Endothelial cell (in vitro differentiated cells): Measurements from ENCODE around the gene ADRA2B. TPM values are rescaled to one million over a fixed set of nuclear protein-coding genes. Genes with fewer than 3 reads are reported as not detected.

Experiments used
- DNase-seq: peaks from one replicate; pipeline ENCODE4 v3.0.0; 2021; ENCODE audit warnings: low spot score
- H3K27ac Mint-ChIP-seq: one replicate; pipeline ENCODE4 v1.8.0; 2021; ENCODE audit warnings: mixed read lengths, inconsistent platforms; ENCODE audit not compliant: unreplicated experiment
- H3K27me3 Mint-ChIP-seq: one replicate; pipeline ENCODE4 v1.8.0; 2021; ENCODE audit warnings: mild to moderate bottlenecking, moderate library complexity, mixed read lengths, inconsistent platforms; ENCODE audit not compliant: unreplicated experiment
- H3K36me3 Mint-ChIP-seq: one replicate; pipeline ENCODE4 v1.8.0; 2021; ENCODE audit warnings: mild to moderate bottlenecking, low read depth, mixed read lengths, inconsistent platforms; ENCODE audit not compliant: unreplicated experiment
- H3K4me1 Mint-ChIP-seq: one replicate; pipeline ENCODE4 v1.8.0; 2021; ENCODE audit warnings: mild to moderate bottlenecking, mixed read lengths, inconsistent platforms; ENCODE audit not compliant: unreplicated experiment
- H3K4me3 Mint-ChIP-seq: one replicate; pipeline ENCODE4 v1.8.0; 2021; ENCODE audit warnings: mild to moderate bottlenecking, mixed read lengths, inconsistent platforms; ENCODE audit not compliant: unreplicated experiment
- H3K9me3 Mint-ChIP-seq: one replicate; pipeline ENCODE4 v1.8.0; 2021; ENCODE audit warnings: mixed read lengths, inconsistent platforms; ENCODE audit not compliant: unreplicated experiment
- total RNA-seq: library from RNA; stranded (reverse); fragmentation: NEBNext Ultra II Directional; extraction: Animal tissue kit (Norgen Biotek cat#: 25700); gene quantifications from one replicate; pipeline ENCODE4 v1.2.1, GENCODE V29; 2021; ENCODE audit not compliant: unreplicated experiment
- TF ChIP-seq, protein P1 (sequence below): fragments of 200-600 bp; sonication (generic); IDR thresholded peaks from one replicate; pipeline ENCODE4 v1.5.0; 2021; ENCODE audit warnings: antibody characterized with exemption; ENCODE audit not compliant: unreplicated experiment

Gene ADRA2B
- total RNA-seq, 1 donor from 2014 or later = 0.46 TPM

- H3K27me3 Mint-ChIP-seq = peaks cover 6% of the 10 kb centered on the region
- H3K4me3 Mint-ChIP-seq = no peak overlapping the region
- no peak overlapping the region for H3K27ac Mint-ChIP-seq
- peaks cover 6% of the 10 kb centered on the region for H3K4me1 Mint-ChIP-seq
- H3K9me3 Mint-ChIP-seq = no peaks in the 10 kb centered on the region
- DNase-seq = no peak
- H3K36me3 Mint-ChIP-seq = no peaks in the 10 kb centered on the region
- TF ChIP-seq, protein P1, sequence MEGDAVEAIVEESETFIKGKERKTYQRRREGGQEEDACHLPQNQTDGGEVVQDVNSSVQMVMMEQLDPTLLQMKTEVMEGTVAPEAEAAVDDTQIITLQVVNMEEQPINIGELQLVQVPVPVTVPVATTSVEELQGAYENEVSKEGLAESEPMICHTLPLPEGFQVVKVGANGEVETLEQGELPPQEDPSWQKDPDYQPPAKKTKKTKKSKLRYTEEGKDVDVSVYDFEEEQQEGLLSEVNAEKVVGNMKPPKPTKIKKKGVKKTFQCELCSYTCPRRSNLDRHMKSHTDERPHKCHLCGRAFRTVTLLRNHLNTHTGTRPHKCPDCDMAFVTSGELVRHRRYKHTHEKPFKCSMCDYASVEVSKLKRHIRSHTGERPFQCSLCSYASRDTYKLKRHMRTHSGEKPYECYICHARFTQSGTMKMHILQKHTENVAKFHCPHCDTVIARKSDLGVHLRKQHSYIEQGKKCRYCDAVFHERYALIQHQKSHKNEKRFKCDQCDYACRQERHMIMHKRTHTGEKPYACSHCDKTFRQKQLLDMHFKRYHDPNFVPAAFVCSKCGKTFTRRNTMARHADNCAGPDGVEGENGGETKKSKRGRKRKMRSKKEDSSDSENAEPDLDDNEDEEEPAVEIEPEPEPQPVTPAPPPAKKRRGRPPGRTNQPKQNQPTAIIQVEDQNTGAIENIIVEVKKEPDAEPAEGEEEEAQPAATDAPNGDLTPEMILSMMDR = no peak
Measured at GRCh38 chr2:96156011-96156820, 39.8 kb upstream of the ADRA2B start.

GRCh38 chr2:96154506-96155380, 38.4 kb upstream of the ADRA2B start:
- Mint-ChIP-seq H3K4me1 (peaks cover 7% of the 10 kb centered on the region), H3K36me3 (no peaks in the 10 kb centered on the region), H3K9me3 (no peaks in the 10 kb centered on the region), H3K27ac (no peak overlapping the region), H3K27me3 (peaks cover 6% of the 10 kb centered on the region), H3K4me3 (no peak overlapping the region)
- DNase-seq = no peak
- TF ChIP-seq, protein P1 = no peak

- TF ChIP-seq, protein P1 = no peak
- no peaks in the 10 kb centered on the region for H3K9me3 Mint-ChIP-seq
- H3K4me1 Mint-ChIP-seq = peaks cover 7% of the 10 kb centered on the region
- H3K27me3 Mint-ChIP-seq = peaks cover 3% of the 10 kb centered on the region
- no peaks in the 10 kb centered on the region for H3K36me3 Mint-ChIP-seq
- no peak overlapping the region for H3K4me3 Mint-ChIP-seq
- H3K27ac Mint-ChIP-seq = no peak overlapping the region
- DNase-seq = no peak
Measured at GRCh38 chr2:96153991-96154431, 37.6 kb upstream of the ADRA2B start.

DNA sequence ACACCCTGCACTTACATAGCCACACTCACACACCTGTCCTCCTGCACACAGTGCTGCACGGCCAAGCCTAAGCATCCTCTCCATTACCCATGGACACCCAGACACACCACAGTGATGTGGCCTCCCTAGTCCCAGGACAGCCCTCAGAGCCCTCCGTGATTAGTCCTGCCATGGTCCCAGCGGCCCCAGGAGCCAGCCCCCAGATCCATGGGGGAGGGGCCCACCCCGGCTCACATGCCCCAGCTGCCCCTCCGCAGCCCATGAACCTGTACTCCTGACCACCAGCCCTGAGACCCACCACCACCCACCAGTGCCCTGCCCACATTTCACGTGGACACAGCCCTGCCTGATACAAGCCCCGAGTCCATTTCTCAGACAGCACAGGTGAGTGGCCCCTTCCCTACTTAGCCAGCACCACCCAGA, 36.9 kb upstream of the ADRA2B start:
- H3K36me3 Mint-ChIP-seq = no peaks in the 10 kb centered on the region
- no peaks in the 10 kb centered on the region for H3K9me3 Mint-ChIP-seq
- H3K4me3 Mint-ChIP-seq = peak overlapping the region; percentile 29
- H3K4me1 Mint-ChIP-seq = peaks cover 7% of the 10 kb centered on the region
- DNase-seq = no peak
- H3K27me3 Mint-ChIP-seq = peaks cover 3% of the 10 kb centered on the region
- TF ChIP-seq, protein P1 = no peak
- no peak overlapping the region for H3K27ac Mint-ChIP-seq
